HG02840 (cell line): Measurements from ENCODE around the gene CNKSR3.
A peak's percentile ranks its signal among the peaks of the same experiment; 100 is the strongest.

Source experiments
- ATAC-seq: cut with Tn5 transposase; IDR thresholded peaks from one replicate; pipeline ENCODE4 v1.9.1; 2021; ENCODE audit warnings: mild to moderate bottlenecking, moderate library complexity, moderate number of reproducible peaks; ENCODE audit not compliant: unreplicated experiment, low FRiP score

The CNKSR3 gene

GRCh38 chr6:154358019-154358545 is 152.4 kb downstream of the CNKSR3 start:
- ATAC-seq: no peak

GRCh38 chr6:154356690-154357089 is 153.8 kb downstream of the CNKSR3 start, which contains the start of gene IPCEF1:
TSS of gene IPCEF1 (minus strand) at chr6:154356803. CDS start at chr6:154265947, 90,856 bp downstream.
- ATAC-seq: no peak

GRCh38 chr6:154356113-154356512 is 154.4 kb downstream of the CNKSR3 start:
- no peak for ATAC-seq

GRCh38 chr6:154354265-154354777 is 156.2 kb downstream of the CNKSR3 start:
- ATAC-seq: no peak

GRCh38 chr6:154353626-154354025 is 156.9 kb downstream of the CNKSR3 start:
- ATAC-seq: no peak

GRCh38 chr6:154352898-154353585 is 157.4 kb downstream of the CNKSR3 start:
- ATAC-seq: peak; percentile 73

GRCh38 chr6:154350293-154350692 is 160.2 kb downstream of the CNKSR3 start:
- no peak for ATAC-seq

GRCh38 chr6:154347981-154348380 is 162.5 kb downstream of the CNKSR3 start:
- ATAC-seq: no peak

- no peak for ATAC-seq
These were observed 164.7 kb downstream of the CNKSR3 start for GRCh38 chr6:154345811-154346210.

- no peak for ATAC-seq
These were observed 166.8 kb downstream of the CNKSR3 start for GRCh38 chr6:154343473-154344308.

- ATAC-seq: no peak
These were observed 168.6 kb downstream of the CNKSR3 start for GRCh38 chr6:154341871-154342270.

- no peak for ATAC-seq
These were observed 169.1 kb downstream of the CNKSR3 start for GRCh38 chr6:154341336-154341735.
